Measurements from ENCODE around the gene YAF2. TPM values are rescaled to one million over a fixed set of nuclear protein-coding genes. Genes with fewer than 3 reads are reported as not detected.

The YAF2 gene
- total RNA-seq, 4 donors from 2014 or later = 22.7 to 55.4 (median 24.5) TPM

- in situ Hi-C loops (cut with MboI; ENCODE audit: low pct_ligation_motif_present in 1 of 4, low pct_unique_long_range_greater_than_20kb in 1 of 4, low sequenced_read_pairs in 3 of 4) (no loop called here), intact Hi-C loops (cut with DNase I; ENCODE audit: low total_unique reads) (no loop called here)
- H3K4me3 ChIP-seq = no peak overlapping the region
- no peaks in the 10 kb centered on the region for H3K4me1 ChIP-seq
- H3K36me3 ChIP-seq = peaks cover 0 to 7% (median 3%) of the 10 kb centered on the region in 4 donors
- TF ChIP-seq POLR2AphosphoS5 (IDR thresholded peaks at IDR 0.05) = no peak
- no peak for DNase-seq
- H3K9me3 ChIP-seq = no peaks in the 10 kb centered on the region
- no peaks in the 10 kb centered on the region for H3K27me3 ChIP-seq
- 70 to 85% methylated on average over 2 of the region's 2 CpGs for WGBS, 2 donors (ENCODE audit: low coverage in 1 of 2)
- no peak overlapping the region for H3K27ac ChIP-seq
Measured at GRCh38 chr12:42119085-42119633, 118.9 kb downstream of the YAF2 start.

GRCh38 chr12:42118136-42118879 is 119.7 kb downstream of the YAF2 start:
- no peaks in the 10 kb centered on the region for H3K9me3 ChIP-seq
- H3K36me3 ChIP-seq = peaks cover 0 to 7% (median 4%) of the 10 kb centered on the region in 4 donors
- H3K27me3 ChIP-seq = no peaks in the 10 kb centered on the region
- WGBS, 2 donors (ENCODE audit: low coverage in 1 of 2) = 78 to 88% methylated on average over 5 of the region's 5 CpGs
- no peak overlapping the region for H3K27ac ChIP-seq
- intact Hi-C loops (cut with DNase I; ENCODE audit: low total_unique reads) (no loop called here), in situ Hi-C loops (cut with MboI; ENCODE audit: low pct_ligation_motif_present in 1 of 4, low pct_unique_long_range_greater_than_20kb in 1 of 4, low sequenced_read_pairs in 3 of 4) (no loop called here)
- no peak for TF ChIP-seq POLR2A (IDR thresholded peaks at IDR 0.05)
- TF ChIP-seq EP300 (IDR thresholded peaks at IDR 0.05; ENCODE audit: low read depth) = no peak
- no peak for TF ChIP-seq POLR2AphosphoS5 (IDR thresholded peaks at IDR 0.05)
- no peak for TF ChIP-seq CTCF (IDR thresholded peaks at IDR 0.05)
- no peaks in the 10 kb centered on the region for H3K4me1 ChIP-seq
- no peak overlapping the region for H3K4me3 ChIP-seq
- DNase-seq = no peak

GRCh38 chr12:42109031-42109430 is 129.0 kb downstream of the YAF2 start:
- TF ChIP-seq POLR2A (IDR thresholded peaks at IDR 0.05) (no peak), EP300 (IDR thresholded peaks at IDR 0.05; ENCODE audit: low read depth) (no peak), POLR2AphosphoS5 (IDR thresholded peaks at IDR 0.05) (no peak), CTCF (IDR thresholded peaks at IDR 0.05) (no peak)
- Histone ChIP-seq H3K27me3 (no peaks in the 10 kb centered on the region), H3K9me3 (no peaks in the 10 kb centered on the region), H3K4me1 (peaks cover 0 to 4% (median 0%) of the 10 kb centered on the region in 4 donors), H3K36me3 (peaks cover 0 to 5% (median 2%) of the 10 kb centered on the region in 4 donors), H3K4me3 (no peak overlapping the region), H3K27ac (no peak overlapping the region)
- intact Hi-C loops (cut with DNase I; ENCODE audit: low total_unique reads) = no loop called here
- DNase-seq = no peak
- 99 to 100% methylated on average over 3 of the region's 3 CpGs for WGBS, 2 donors (ENCODE audit: low coverage in 1 of 2)
- in situ Hi-C loops (cut with MboI; ENCODE audit: low pct_ligation_motif_present in 1 of 4, low pct_unique_long_range_greater_than_20kb in 1 of 4, low sequenced_read_pairs in 3 of 4) = no loop called here

Other genes starting within 250 kb of the YAF2 start
- 10 to 100 TPM in 2 of 4 donors, 1 to 10 TPM in 2; 3.6 to 17.5 (median 8.7) TPM for gene GXYLT1, start 93.4 kb downstream of the YAF2 start, total RNA-seq
- gene ZCRB1, start 87.8 kb upstream of the YAF2 start, total RNA-seq = 10 to 100 TPM in 3 of 4 donors, 1 to 10 TPM in 1; 3.4 to 22.7 (median 15.2) TPM
- 100 to 1,000 TPM in 1 of 4 donors, 10 to 100 TPM in 3; 44.9 to 324 (median 59.6) TPM for gene PPHLN1, start 87.9 kb upstream of the YAF2 start, total RNA-seq

Data from transverse colon (tissue), 4 donors.